Transverse colon (tissue), 4 donors: Measurements from ENCODE around the gene CHST15. TPM values are rescaled to one million over a fixed set of nuclear protein-coding genes. Genes with fewer than 3 reads are reported as not detected.

ENCODE experiments used
- DNase-seq: peaks from one replicate; pipeline ENCODE4 v3.0.0-alpha.2; 2019
- H3K27ac ChIP-seq, 4 donors: fragments of 200-600 bp; sonication (generic); 2 replicates each; pipeline ENCODE4 v1.5.1; 2016 to 2018; ENCODE audit warnings: inconsistent platforms in 4 of 4
- H3K27me3 ChIP-seq: fragments of 200-600 bp; sonication (generic); 2 replicates; pipeline ENCODE4 v1.5.1; 2017; ENCODE audit warnings: inconsistent platforms
- H3K36me3 ChIP-seq, 4 donors: fragments of 200-600 bp; sonication (generic); 2 replicates each; pipeline ENCODE4 v1.5.1; 2017 to 2019; ENCODE audit warnings: inconsistent platforms in 4 of 4
- H3K4me1 ChIP-seq, 4 donors: fragments of 200-600 bp; sonication (generic); 2 replicates each; pipeline ENCODE4 v1.5.1; 2017 to 2020; ENCODE audit warnings: inconsistent platforms in 4 of 4
- H3K4me3 ChIP-seq, 4 donors: fragments of 200-600 bp; sonication (generic); 1 replicate in 1 of 4; 2 replicates in 3 of 4; pipeline versions ENCODE4 v1.5.1 to v1.6.1; 2017 to 2019; ENCODE audit warnings: inconsistent platforms in 4 of 4
- H3K9me3 ChIP-seq, 2 donors: fragments of 200-600 bp; sonication (generic); 2 replicates each; pipeline ENCODE4 v1.5.1; 2017 to 2019; ENCODE audit warnings: inconsistent platforms in 2 of 2
- CTCF ChIP-seq, 5 experiments: fragments of 200-600 bp in 3 of 5; fragments of 450-650 bp in 2 of 5; sonication (generic) in 3 of 5; IDR thresholded peaks; 1 replicate in 2 of 5; 2 replicates in 3 of 5; pipeline ENCODE4 v1.5.1; 2016 to 2017; ENCODE audit warnings: antibody characterized with exemption in 5 of 5, inconsistent platforms in 3 of 5, mild to moderate bottlenecking in 2 of 5, moderate library complexity in 1 of 5
- EP300 ChIP-seq: sonication (generic); formaldehyde crosslinking; IDR thresholded peaks from one replicate; pipeline ENCODE4 v1.6.1; 2017; ENCODE audit warnings: antibody characterized with exemption, low read depth
- POLR2A ChIP-seq: fragments of 450-650 bp; IDR thresholded peaks from one replicate; pipeline ENCODE4 v1.6.1; 2016; ENCODE audit warnings: antibody characterized with exemption, mild to moderate bottlenecking, moderate library complexity
- POLR2AphosphoS5 ChIP-seq, 3 donors: sonication (generic); formaldehyde crosslinking; IDR thresholded peaks; one replicate each; pipeline ENCODE4 v1.6.1; 2016; ENCODE audit warnings: antibody characterized with exemption in 3 of 3
- WGBS, 2 donors: methylation state at CpG; one replicate each; pipeline ENCODE4 v1.1.5; 2018; ENCODE audit warnings: low coverage in 1 of 2; 5-methylcytosine and 5-hydroxymethylcytosine counted together
- in situ Hi-C, 4 donors: fragments of 200-750 bp; cut with MboI; loops; one replicate each; pipeline versions ENCODE4 v1.15.0 to v1.15.1; 2017; ENCODE audit warnings: low sequenced_read_pairs in 3 of 4, low pct_ligation_motif_present in 1 of 4, low pct_unique_long_range_greater_than_20kb in 1 of 4
- intact Hi-C: fragments of 100-400 bp; cut with DNase I; formaldehyde crosslinking; loops from one replicate; pipeline ENCODE4 v1.15.1; 2023; ENCODE audit warnings: low total_unique reads
- total RNA-seq, 4 donors: library from RNA; depleted of rRNA; stranded (reverse); fragments of >200 nt; gene quantifications; one replicate each; pipeline ENCODE4 v1.1.0, GENCODE V29; 2016

CHST15 gene
- total RNA-seq, 4 donors from 2014 or later = 10.0 to 25.4 (median 16.0) TPM

GRCh38 chr10:124000792-124001201, 92.6 kb downstream of the CHST15 start:
- Histone ChIP-seq H3K4me3 (no peak overlapping the region), H3K27ac (no peak overlapping the region), H3K27me3 (no peaks in the 10 kb centered on the region), H3K36me3 (no peaks in the 10 kb centered on the region), H3K9me3 (no peaks in the 10 kb centered on the region), H3K4me1 (peaks cover 0 to 13% (median 5%) of the 10 kb centered on the region in 4 donors)
- TF ChIP-seq EP300 (no peak), CTCF (IDR thresholded peaks at IDR 0.05) (no peak), POLR2AphosphoS5 (IDR thresholded peaks at IDR 0.05) (no peak), POLR2A (no peak)
- in situ Hi-C loops = no loop called here
- intact Hi-C loops = no loop called here
- no peak for DNase-seq
- WGBS, 2 donors = 81% methylated on average over 8 of the region's 8 CpGs; no CpG with 5 or more reads in 1 of the 2 donors

GRCh38 chr10:123999956-124000615, 93.3 kb downstream of the CHST15 start:
- TF ChIP-seq EP300 = no peak
- TF ChIP-seq POLR2A = no peak
- TF ChIP-seq CTCF (IDR thresholded peaks at IDR 0.05) = no peak
- no peak for TF ChIP-seq POLR2AphosphoS5 (IDR thresholded peaks at IDR 0.05)
- no peaks in the 10 kb centered on the region for H3K36me3 ChIP-seq
- DNase-seq = no peak
- H3K27me3 ChIP-seq = peaks cover 7% of the 10 kb centered on the region
- no peaks in the 10 kb centered on the region for H3K9me3 ChIP-seq
- intact Hi-C loops = loop anchor here (10.0 kb wide), 1 partner anchor 255 kb away; no protein-coding TSS in a partner anchor
- H3K4me3 ChIP-seq = no peak overlapping the region
- peaks cover 3 to 17% (median 8%) of the 10 kb centered on the region in 4 donors for H3K4me1 ChIP-seq
- in situ Hi-C loops = loop anchor here (5.0 to 25.0 kb wide), 3 partner anchors 262 to 387 kb away; no protein-coding TSS in a partner anchor
- WGBS, 2 donors = 86 to 91% methylated on average over 4 to 15 of the region's 15 CpGs
- H3K27ac ChIP-seq = no peak overlapping the region

GRCh38 chr10:123999261-123999660, 94.1 kb downstream of the CHST15 start:
- DNase-seq = no peak
- H3K27me3 ChIP-seq = peaks cover 11% of the 10 kb centered on the region
- no peak overlapping the region for H3K27ac ChIP-seq
- no peaks in the 10 kb centered on the region for H3K9me3 ChIP-seq
- peaks cover 12 to 26% (median 17%) of the 10 kb centered on the region in 4 donors for H3K4me1 ChIP-seq
- H3K36me3 ChIP-seq = no peaks in the 10 kb centered on the region
- in situ Hi-C loops (loop anchor here (5.0 to 25.0 kb wide), 3 partner anchors 263 to 388 kb away; no protein-coding TSS in a partner anchor), intact Hi-C loops (loop anchor here (10.0 kb wide), 1 partner anchor 256 kb away; no protein-coding TSS in a partner anchor)
- 95% methylated on average over 5 of the region's 5 CpGs; no CpG with 5 or more reads in 1 of the 2 donors for WGBS, 2 donors
- no peak overlapping the region for H3K4me3 ChIP-seq
- no peak for TF ChIP-seq POLR2AphosphoS5 (IDR thresholded peaks at IDR 0.05)
- no peak for TF ChIP-seq CTCF (IDR thresholded peaks at IDR 0.05)
- TF ChIP-seq POLR2A = no peak
- TF ChIP-seq EP300 = no peak

GRCh38 chr10:123998197-123999141, 94.9 kb downstream of the CHST15 start:
- in situ Hi-C loops (loop anchor here (5.0 to 25.0 kb wide), 3 partner anchors 264 to 389 kb away; no protein-coding TSS in a partner anchor), intact Hi-C loops (loop anchor here (10.0 kb wide), 1 partner anchor 256 kb away; no protein-coding TSS in a partner anchor)
- Histone ChIP-seq H3K27me3 (peaks cover 19% of the 10 kb centered on the region), H3K4me3 (no peak overlapping the region), H3K9me3 (no peaks in the 10 kb centered on the region), H3K27ac (peak overlapping the region in 1 of 4 donors; percentile 0), H3K36me3 (no peaks in the 10 kb centered on the region), H3K4me1 (peaks cover 15 to 27% (median 18%) of the 10 kb centered on the region in 4 donors)
- WGBS, 2 donors = 90% methylated on average over 2 to 11 of the region's 11 CpGs
- DNase-seq = no peak
- TF ChIP-seq POLR2AphosphoS5 (IDR thresholded peaks at IDR 0.05) (no peak), POLR2A (no peak), CTCF (IDR thresholded peaks at IDR 0.05) (no peak), EP300 (no peak)
